Measurements from ENCODE around the gene HHLA2.
"Not testable (repeated sequence)": the region's sequence is repeated elsewhere in the genome, so short reads cannot be mapped to it uniquely, and the experiment has no call there.

GRCh38 chr3:108378952-108379342, 82.6 kb downstream of the HHLA2 start:
- TF ChIP-seq CTCF (IDR thresholded peaks at IDR 0.05; ENCODE audit: low read depth, low read length); POLR2A (IDR thresholded peaks at IDR 0.05; ENCODE audit: extremely low read depth, insufficient read length): not testable (repeated sequence)

Measured in NB4 (cell line).